Natural killer cell (primary cell): ENCODE results near the gene NCK1. TPM values are rescaled to one million over a fixed set of nuclear protein-coding genes. Genes with fewer than 3 reads are reported as not detected.
"Not testable (repeated sequence)": the region's sequence is repeated elsewhere in the genome, so short reads cannot be mapped to it uniquely, and the experiment has no call there.

Experiments
- ATAC-seq, 3 donors: fragments of 150-1000 bp in 2 of 3; fragments of 200-7000 bp in 1 of 3; cut with Tn5 transposase; 1 replicate in 1 of 3; 2 replicates in 2 of 3; pipeline ENCODE4 v1.10.0; 2021; ENCODE audit warnings: mild to moderate bottlenecking in 2 of 3, moderate library complexity in 2 of 3
- DNase-seq, 2 donors: peaks; one replicate each; pipeline versions ENCODE4 v3.0.0 to v3.0.0-alpha.2; 2013 to 2021; ENCODE audit warnings: mixed read lengths in 1 of 2
- H3K27ac ChIP-seq: one replicate; pipeline ENCODE4 v1.5.1; 2013; ENCODE audit warnings: mild to moderate bottlenecking, low read length
- H3K27me3 ChIP-seq: one replicate; pipeline ENCODE4 v1.6.1; 2013; ENCODE audit warnings: low read length; ENCODE audit not compliant: control insufficient read depth, insufficient read depth
- H3K36me3 ChIP-seq: one replicate; pipeline ENCODE4 v1.6.1; 2013; ENCODE audit warnings: low read length; ENCODE audit not compliant: control insufficient read depth, insufficient read depth
- H3K4me1 ChIP-seq: one replicate; pipeline ENCODE4 v1.6.1; 2013; ENCODE audit warnings: low read length; ENCODE audit not compliant: control insufficient read depth, insufficient read depth
- H3K4me3 ChIP-seq: one replicate; pipeline ENCODE4 v1.5.1; 2013; ENCODE audit warnings: low read length
- H3K9me3 ChIP-seq: one replicate; pipeline ENCODE4 v1.6.1; 2013; ENCODE audit warnings: low read length; ENCODE audit not compliant: control insufficient read depth, insufficient read depth
- H3K27ac Mint-ChIP-seq, 2 donors: one replicate each; pipeline ENCODE4 v1.8.0; 2022; ENCODE audit warnings: mild to moderate bottlenecking in 2 of 2, mixed read lengths in 2 of 2, moderate library complexity in 1 of 2
- H3K27me3 Mint-ChIP-seq, 2 donors: one replicate each; pipeline ENCODE4 v1.8.0; 2022; ENCODE audit warnings: low read depth in 2 of 2, mixed read lengths in 2 of 2
- H3K36me3 Mint-ChIP-seq: one replicate; pipeline ENCODE4 v1.8.0; 2022; ENCODE audit warnings: mixed read lengths
- H3K4me1 Mint-ChIP-seq, 2 donors: one replicate each; pipeline ENCODE4 v1.8.0; 2022; ENCODE audit warnings: mixed read lengths in 2 of 2
- H3K4me3 Mint-ChIP-seq: one replicate; pipeline ENCODE4 v1.8.0; 2022; ENCODE audit warnings: mild to moderate bottlenecking, moderate library complexity, mixed read lengths
- H3K9me3 Mint-ChIP-seq, 2 donors: one replicate each; pipeline ENCODE4 v1.8.0; 2022; ENCODE audit warnings: mixed read lengths in 2 of 2
- CTCF ChIP-seq: fragments of 200-600 bp; IDR thresholded peaks from one replicate; pipeline ENCODE4 v1.8.0; 2022; ENCODE audit warnings: antibody characterized with exemption
- WGBS: methylation state at CpG from one replicate; pipeline ENCODE4 v1.1.7; 2013; ENCODE audit warnings: missing lambda C conversion rate; ENCODE audit not compliant: insufficient coverage; 5-methylcytosine and 5-hydroxymethylcytosine counted together
- intact Hi-C: fragments of 100-400 bp; cut with micrococcal nuclease; formaldehyde crosslinking; loops from one replicate; pipeline ENCODE4 v1.14.2; 2022
- total RNA-seq, 4 donors: library from RNA; stranded (reverse); fragments of 120-200 nt in 1 of 4; gene quantifications; one replicate each; pipeline versions ENCODE4 v1.2.3 to v1.2.4, GENCODE V29; 2013 to 2022

The NCK1 gene
- total RNA-seq, 3 donors from 2014 or later (not counting 1 experiment from before 2014, with no cell fraction given): 61.2 to 77.9 (median 69.5) TPM

- Mint-ChIP-seq H3K36me3 (no peaks in the 10 kb centered on the region), H3K4me3 (no peak overlapping the region), H3K4me1 (peaks cover 82 to 87% of the 10 kb centered on the region in 2 donors), H3K27me3 (no peaks in the 10 kb centered on the region), H3K27ac (no peak overlapping the region), H3K9me3 (no peaks in the 10 kb centered on the region)
- TF ChIP-seq CTCF: no peak
- Histone ChIP-seq H3K27me3 (no peaks in the 10 kb centered on the region), H3K27ac (no peak overlapping the region), H3K4me1 (peaks cover 20% of the 10 kb centered on the region), H3K9me3 (peaks cover 5% of the 10 kb centered on the region), H3K4me3 (no peak overlapping the region), H3K36me3 (no peaks in the 10 kb centered on the region)
- 86% methylated on average over 24 of the region's 24 CpGs for WGBS
- DNase-seq (no peak), ATAC-seq (no peak)
- intact Hi-C loops: no loop called here
Observed at GRCh38 chr3:136889947-136890346, 27.9 kb downstream of the NCK1 start.

DNA sequence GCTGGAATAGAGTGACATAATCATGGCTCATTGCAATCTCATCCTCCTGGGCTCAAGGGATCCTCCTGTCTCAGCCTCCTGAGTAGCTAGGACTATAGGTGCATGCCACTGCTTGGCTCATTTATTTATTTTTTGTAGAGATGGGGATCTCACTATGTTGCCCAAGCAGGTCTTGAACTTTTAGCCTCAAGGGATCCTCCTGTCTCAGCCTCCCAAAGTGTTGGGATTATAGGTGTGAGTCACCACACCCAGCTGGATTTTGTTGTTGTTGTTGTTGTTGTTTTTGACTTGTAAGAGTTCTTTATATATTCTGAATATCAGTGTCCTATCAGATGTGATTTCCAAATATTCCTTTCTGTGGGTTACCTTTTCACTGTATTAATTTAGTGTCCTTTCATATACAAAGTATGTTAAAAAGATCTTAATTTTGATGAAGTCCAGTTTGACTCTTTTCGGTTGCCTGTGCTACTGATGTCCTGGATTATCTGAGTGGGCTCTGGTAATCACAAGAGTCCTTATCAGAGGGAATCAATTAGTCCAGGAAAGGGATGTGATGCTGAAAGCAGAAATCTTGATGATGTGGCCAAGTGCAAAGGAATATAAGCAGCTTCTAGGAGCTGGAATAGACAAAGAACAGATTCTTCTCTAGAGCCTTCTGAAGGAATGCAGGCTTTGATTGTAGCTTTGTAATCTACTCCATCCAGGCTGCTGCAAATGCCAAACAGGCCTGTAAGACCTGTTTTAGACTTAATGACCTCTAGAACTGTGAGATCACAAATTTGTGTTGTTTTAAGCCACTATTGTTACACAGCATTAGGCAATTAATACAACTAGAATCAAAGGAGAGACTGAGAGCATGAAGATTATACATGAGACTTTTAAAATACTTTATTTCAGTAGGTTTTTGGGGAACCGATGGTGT is 30.2 kb downstream of the NCK1 start:
- Mint-ChIP-seq H3K27me3 (no peaks in the 10 kb centered on the region), H3K4me3 (peak overlapping the region; percentile 14), H3K36me3 (no peaks in the 10 kb centered on the region), H3K4me1 (peaks cover 68 to 72% of the 10 kb centered on the region in 2 donors), H3K27ac (peak overlapping the region; percentile 60 to 83), H3K9me3 (no peaks in the 10 kb centered on the region)
- Histone ChIP-seq H3K4me1 (peaks cover 13% of the 10 kb centered on the region), H3K4me3 (no peak overlapping the region), H3K9me3 (peaks cover 5% of the 10 kb centered on the region), H3K36me3 (no peaks in the 10 kb centered on the region), H3K27ac (no peak overlapping the region), H3K27me3 (no peaks in the 10 kb centered on the region)
- WGBS: 0% methylated on average over 1 of the region's 2 CpGs
- no peak for TF ChIP-seq CTCF
- DNase-seq (no peak), ATAC-seq (no peak)
- intact Hi-C loops: no loop called here

DNA sequence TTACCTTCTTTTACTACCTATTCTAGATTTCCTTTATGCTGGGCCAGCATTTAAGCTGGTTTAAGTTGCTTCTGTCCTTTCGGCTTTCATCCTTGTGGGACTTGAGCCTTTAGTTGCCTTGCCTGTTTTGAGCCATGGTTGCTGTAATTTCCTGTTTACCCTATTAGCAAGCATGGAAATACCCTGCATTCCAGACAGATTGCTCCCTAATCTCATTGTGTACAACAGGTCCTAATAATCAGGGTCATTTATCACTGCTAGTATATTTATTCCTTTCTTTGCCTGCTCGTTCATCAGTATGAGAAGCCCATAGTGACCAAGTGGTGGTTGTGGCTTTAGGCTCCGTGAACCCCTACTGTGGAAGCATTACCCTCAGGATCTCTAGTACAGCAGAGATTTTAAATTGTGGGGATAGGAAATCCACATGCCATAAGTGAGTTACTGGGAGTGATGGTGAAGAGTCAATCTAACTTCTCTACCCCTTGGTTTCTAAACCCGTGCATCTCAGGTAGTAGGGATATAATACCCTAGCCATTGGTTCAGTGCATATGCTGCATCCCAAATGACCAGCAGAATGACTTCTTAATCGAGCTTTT is 31.9 kb downstream of the NCK1 start:
- H3K4me1 Mint-ChIP-seq: peaks cover 60 to 66% of the 10 kb centered on the region in 2 donors
- peaks cover 6% of the 10 kb centered on the region for H3K4me1 ChIP-seq
- no peaks in the 10 kb centered on the region for H3K36me3 Mint-ChIP-seq
- WGBS: 77% methylated on average over 5 of the region's 5 CpGs
- no peak for TF ChIP-seq CTCF
- no peaks in the 10 kb centered on the region for H3K27me3 Mint-ChIP-seq
- intact Hi-C loops: no loop called here
- no peaks in the 10 kb centered on the region for H3K27me3 ChIP-seq
- ATAC-seq: no peak
- peaks cover 5% of the 10 kb centered on the region for H3K9me3 ChIP-seq
- no peak overlapping the region for H3K27ac ChIP-seq
- no peak overlapping the region for H3K4me3 ChIP-seq
- no peak for DNase-seq
- no peaks in the 10 kb centered on the region for H3K9me3 Mint-ChIP-seq
- H3K4me3 Mint-ChIP-seq: no peak overlapping the region
- H3K27ac Mint-ChIP-seq: peak overlapping the region; percentile 60 to 67
- no peaks in the 10 kb centered on the region for H3K36me3 ChIP-seq

DNA sequence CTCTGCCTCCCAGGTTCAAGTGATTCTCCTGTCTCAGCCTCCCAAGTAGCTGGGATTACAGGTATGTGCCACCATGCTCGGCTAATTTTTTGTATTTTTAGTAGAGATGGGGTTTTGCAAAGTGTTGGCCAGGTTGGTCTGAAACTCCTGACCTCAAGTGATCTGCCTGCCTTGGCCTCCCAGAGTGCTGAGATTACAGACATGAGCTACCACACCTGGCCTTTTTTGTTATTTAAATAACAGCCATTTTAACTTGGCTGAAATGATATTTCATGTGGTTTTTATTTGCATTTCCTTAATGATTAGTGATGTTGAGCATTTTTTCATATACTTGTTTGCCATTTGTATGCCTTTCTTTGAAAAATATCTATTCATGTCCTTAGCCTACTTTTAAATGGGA is 35.2 kb downstream of the NCK1 start:
- H3K27ac ChIP-seq, H3K27me3 ChIP-seq, ATAC-seq, H3K4me3 Mint-ChIP-seq, H3K9me3 ChIP-seq, intact Hi-C loops, H3K27me3 Mint-ChIP-seq, H3K4me3 ChIP-seq, H3K9me3 Mint-ChIP-seq, DNase-seq, H3K36me3 Mint-ChIP-seq, H3K4me1 ChIP-seq, H3K36me3 ChIP-seq: not testable (repeated sequence)
- Mint-ChIP-seq H3K27ac (peak overlapping the region in 1 of 2 donors; percentile 14), H3K4me1 (peaks cover 67 to 76% of the 10 kb centered on the region in 2 donors)
- 67% methylated on average over 1 of the region's 1 CpG for WGBS
